Fibroblast of the aortic adventitia (primary cell): Measurements from ENCODE around the gene FKBP10. TPM values are rescaled to one million over a fixed set of nuclear protein-coding genes. Genes with fewer than 3 reads are reported as not detected.
"Not testable (repeated sequence)": the region's sequence is repeated elsewhere in the genome, so short reads cannot be mapped to it uniquely, and the experiment has no call there.

ENCODE experiments used
- DNase-seq: peaks from one replicate; pipeline ENCODE4 v3.0.0-alpha.2; 2010; ENCODE audit warnings: low read depth
- H3K4me3 ChIP-seq: 2 replicates; pipeline ENCODE4 v1.5.1; 2011; ENCODE audit warnings: low read depth, mild to moderate bottlenecking, control low read depth, low read length, moderate library complexity
- total RNA-seq: library from RNA; depleted of rRNA; stranded (reverse); fragments of >200 nt; gene quantifications from 2 replicates; pipeline ENCODE4 v1.2.3, GENCODE V29; 2012; ENCODE audit warnings: low replicate concordance
- TF ChIP-seq, protein P1 (sequence below): IDR thresholded peaks from 2 replicates; pipeline ENCODE4 v1.5.1; 2011; ENCODE audit warnings: mild to moderate bottlenecking, low read length, control low read depth, inconsistent platforms; ENCODE audit not compliant: insufficient read depth

Gene FKBP10
- total RNA-seq, 1 donor: 270 TPM

DNA sequence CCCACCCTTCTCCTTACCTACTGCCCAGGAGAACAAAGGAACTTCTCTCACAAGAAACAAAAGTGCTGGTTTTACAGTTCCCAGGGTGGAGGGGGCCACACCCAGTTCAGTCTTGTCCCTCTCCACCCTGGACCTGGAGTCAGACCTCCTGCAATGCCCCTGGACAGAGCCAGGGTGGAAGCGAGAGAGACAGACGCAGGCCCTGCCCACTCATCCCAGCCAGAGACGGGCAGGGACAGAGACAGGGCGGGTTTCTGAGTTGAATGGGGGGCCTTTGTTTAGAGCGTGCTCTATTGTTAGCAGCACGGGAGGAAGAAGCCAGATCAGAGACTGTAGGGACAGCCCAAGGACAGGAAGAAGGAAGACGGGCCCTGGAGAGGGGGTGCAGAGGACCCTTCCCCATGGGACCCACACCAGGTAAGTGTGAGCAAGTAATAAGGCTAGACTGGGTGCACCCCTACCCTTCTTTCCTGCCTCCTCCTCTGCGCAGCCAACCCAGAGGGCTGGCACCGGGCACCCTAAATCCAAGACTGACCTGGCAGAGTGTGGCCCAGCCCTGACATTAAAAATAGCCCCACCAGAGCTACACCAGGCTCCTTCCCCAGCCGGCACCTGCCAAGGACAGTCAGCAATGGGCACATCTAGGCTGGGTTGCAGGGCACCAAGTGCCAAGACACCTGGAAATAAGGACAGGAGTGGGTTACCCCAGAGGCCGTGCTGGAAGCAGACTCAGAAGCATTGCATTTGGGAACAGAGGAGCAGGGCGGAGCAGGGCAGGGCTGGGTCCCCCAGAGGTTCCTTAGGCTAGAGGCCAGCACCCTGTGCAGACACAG lies 37.2 kb upstream of the FKBP10 start:
- no peak overlapping the region for H3K4me3 ChIP-seq
- TF ChIP-seq, protein P1, sequence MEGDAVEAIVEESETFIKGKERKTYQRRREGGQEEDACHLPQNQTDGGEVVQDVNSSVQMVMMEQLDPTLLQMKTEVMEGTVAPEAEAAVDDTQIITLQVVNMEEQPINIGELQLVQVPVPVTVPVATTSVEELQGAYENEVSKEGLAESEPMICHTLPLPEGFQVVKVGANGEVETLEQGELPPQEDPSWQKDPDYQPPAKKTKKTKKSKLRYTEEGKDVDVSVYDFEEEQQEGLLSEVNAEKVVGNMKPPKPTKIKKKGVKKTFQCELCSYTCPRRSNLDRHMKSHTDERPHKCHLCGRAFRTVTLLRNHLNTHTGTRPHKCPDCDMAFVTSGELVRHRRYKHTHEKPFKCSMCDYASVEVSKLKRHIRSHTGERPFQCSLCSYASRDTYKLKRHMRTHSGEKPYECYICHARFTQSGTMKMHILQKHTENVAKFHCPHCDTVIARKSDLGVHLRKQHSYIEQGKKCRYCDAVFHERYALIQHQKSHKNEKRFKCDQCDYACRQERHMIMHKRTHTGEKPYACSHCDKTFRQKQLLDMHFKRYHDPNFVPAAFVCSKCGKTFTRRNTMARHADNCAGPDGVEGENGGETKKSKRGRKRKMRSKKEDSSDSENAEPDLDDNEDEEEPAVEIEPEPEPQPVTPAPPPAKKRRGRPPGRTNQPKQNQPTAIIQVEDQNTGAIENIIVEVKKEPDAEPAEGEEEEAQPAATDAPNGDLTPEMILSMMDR: no peak
- DNase-seq: no peak

DNA sequence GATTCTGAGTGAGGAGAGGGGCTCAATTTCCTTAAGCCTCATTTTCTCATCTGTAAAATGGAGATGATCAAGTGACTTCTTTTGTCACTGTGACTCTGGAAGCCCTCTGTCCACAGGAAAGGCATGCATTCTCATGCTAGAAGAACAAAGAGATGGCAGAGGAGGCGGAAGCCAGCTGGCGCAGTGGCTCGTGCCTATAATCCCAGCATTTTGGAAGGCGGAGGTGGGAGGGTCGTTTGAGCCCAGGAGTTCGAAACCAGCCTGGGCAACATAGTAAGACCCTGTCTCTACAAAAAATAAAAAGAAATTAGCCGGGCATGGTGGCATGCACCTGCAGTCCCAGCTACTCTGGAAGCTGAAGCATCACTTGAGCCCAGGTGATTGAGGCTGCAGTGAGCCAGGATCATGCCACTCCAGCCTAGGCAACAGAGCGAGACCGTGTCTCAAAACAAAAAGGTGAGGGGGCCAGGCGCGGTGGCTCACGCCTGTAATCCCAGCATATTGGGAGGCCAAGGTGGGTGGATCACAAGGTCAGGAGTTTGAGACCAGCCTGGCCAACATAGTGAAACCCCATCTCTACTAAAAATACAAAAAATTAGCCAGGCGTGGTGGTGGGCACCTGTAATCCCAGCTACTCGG lies 36.4 kb upstream of the FKBP10 start:
- DNase-seq, H3K4me3 ChIP-seq: not testable (repeated sequence)

DNA sequence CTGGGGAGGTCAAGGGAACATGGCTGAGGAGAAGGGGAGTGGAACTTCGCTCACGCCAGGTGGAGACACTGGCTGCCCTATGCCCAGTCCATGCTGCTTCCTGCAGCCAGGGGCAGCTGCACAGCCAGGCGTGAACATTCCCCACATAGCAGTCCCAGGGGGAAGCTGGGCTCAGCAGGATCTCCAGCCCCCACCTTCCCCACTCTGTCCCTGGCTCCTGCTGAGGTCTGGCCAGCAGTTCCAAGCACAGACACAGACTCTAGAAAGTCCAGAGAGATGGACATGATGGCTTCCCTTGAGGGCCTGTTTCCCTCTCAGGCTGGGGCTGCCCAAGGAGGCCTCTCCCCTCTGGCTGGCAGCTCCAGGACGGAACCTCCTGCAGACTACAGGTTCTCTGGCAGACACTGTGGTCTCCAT lies 35.6 kb upstream of the FKBP10 start:
- no peak overlapping the region for H3K4me3 ChIP-seq
- TF ChIP-seq, protein P1: peak; percentile 39
- no peak for DNase-seq

DNA sequence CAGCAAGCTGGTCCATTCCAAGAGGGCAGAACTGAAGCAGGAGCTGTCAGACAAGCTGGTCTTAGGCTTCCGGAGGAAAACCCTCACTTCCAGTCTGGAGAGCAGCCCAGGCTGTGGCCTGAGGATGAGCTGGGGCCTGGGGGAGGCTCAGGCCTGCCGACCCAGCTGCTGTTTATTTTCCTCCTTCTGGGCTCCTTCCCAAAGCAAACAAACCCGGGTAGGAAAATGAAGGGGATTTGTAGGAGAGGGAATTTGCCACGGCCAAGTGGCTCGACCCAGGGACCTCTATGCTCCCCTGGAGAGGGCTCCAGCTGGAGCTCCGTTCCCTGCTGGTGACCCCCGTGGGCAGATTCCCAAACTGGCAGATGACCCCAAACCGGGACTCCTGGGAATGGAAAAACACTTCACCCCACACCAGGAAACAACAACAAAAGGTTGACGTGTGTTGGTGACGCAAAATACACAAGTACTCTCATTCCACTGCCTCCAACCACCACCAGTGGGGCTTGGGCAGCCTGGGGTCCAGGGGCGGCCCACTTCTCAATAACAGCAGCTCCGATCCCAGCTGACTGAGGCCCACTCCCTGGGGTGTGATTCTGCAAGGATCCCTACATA lies 35.1 kb upstream of the FKBP10 start:
- peak; percentile 89 for DNase-seq
- H3K4me3 ChIP-seq: no peak overlapping the region
- TF ChIP-seq, protein P1: no peak

DNA sequence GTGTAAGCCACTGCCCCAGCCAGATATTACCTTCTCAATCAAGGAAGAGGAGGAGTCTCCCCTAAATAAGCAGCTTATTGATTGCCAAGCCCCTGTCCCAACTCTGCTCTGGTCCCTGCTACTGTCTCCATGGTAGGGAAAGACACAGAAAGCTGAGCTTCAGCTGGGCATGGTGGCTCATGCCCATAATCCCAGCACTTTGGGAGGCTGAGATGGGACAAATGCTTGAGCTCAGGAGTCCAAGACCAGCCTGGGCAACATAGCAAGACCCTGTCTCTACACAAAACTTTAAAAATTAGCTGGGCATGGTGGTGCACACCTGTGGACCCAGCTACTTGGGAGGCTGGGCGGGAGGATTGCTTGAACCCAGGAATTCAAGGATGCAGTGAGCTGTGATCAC lies 32.9 kb upstream of the FKBP10 start:
- no peak overlapping the region for H3K4me3 ChIP-seq
- no peak for DNase-seq
- TF ChIP-seq, protein P1: no peak

DNA sequence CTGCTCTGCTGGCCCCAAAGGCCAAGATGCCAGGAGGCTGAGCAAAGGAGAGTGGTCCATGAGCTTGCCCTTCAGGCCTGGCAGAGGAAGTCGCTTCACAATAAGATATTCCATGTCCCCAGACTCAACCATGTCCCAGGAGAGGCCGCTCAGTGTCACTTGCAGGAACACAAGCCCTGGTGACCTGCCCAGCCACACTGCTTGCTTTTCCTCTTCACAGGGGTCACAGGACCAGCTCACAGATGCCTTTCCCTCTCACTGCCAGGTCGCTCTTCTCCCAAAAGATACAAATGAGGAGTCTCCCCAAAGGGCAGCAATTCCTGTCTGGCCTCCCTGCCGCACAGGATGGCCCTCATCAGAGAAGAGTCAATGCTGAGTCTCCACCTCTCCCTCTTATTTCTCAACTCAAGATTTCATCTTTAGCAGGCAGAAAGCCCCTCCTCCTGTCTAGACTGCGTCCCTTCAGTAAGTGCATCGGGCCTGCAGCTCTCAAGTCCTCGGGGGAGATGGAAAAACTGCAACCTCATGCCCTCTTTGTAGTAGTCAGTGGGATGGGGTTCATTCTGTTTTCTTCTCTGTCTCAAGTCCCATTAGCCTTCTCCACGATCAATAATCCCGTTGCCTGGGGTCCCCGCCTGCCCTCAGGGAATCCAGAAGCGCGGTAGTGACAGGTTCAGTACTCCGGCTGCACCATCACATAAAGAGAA lies 31.2 kb upstream of the FKBP10 start:
- TF ChIP-seq, protein P1: no peak
- no peak overlapping the region for H3K4me3 ChIP-seq
- no peak for DNase-seq

DNA sequence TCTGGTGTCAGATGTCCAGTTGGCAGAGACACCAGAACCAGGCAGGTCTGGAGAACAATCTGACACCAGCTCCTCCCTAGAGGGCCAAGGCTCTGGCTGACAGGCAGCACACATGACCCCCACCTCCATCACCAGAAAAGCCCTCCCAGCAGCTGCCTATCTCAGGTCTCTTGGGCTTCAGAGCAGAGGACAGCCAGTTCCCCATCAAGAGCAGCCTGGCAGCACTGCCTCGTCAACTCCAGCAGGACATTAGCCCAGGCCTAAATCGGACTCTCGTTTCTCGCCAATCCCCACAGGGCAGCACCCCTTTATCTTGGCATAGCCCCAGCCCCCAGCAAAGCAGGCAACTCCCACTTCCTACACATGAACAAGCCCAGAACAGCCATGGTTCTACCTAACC lies 30.7 kb upstream of the FKBP10 start:
- H3K4me3 ChIP-seq: no peak overlapping the region
- DNase-seq: no peak
- TF ChIP-seq, protein P1: no peak
